HepG2 (cell line): Measurements from ENCODE around the gene IFRD1. TPM values are rescaled to one million over a fixed set of nuclear protein-coding genes. Genes with fewer than 3 reads are reported as not detected.

ENCODE experiments used
- AKAP8 ChIP-seq: sonication (generic); formaldehyde crosslinking; IDR thresholded peaks from 2 replicates; pipeline ENCODE4 v1.5.1; 2020; ENCODE audit warnings: mild to moderate bottlenecking, missing genetic modification reagents
- DRAP1 ChIP-seq: IDR thresholded peaks from 2 replicates; pipeline ENCODE4 v1.6.1; 2016; ENCODE audit warnings: missing genetic modification reagents, missing compliant biosample characterization
- EP300 ChIP-seq, 3 experiments: sonication (generic) in 1 of 3; formaldehyde crosslinking in 1 of 3; IDR thresholded peaks; 2 replicates each; pipeline versions ENCODE4 v1.5.1 to v1.6.1; 2011 to 2020; ENCODE audit warnings: low read depth in 2 of 3, low read length in 2 of 3, borderline replicate concordance in 1 of 3, improper control_type of control experiment in 1 of 3, mild to moderate bottlenecking in 1 of 3, missing genetic modification reagents in 1 of 3, moderate library complexity in 1 of 3
- HCFC1 ChIP-seq: fragments of 150-350 bp; IDR thresholded peaks from 2 replicates; pipeline ENCODE4 v1.6.1; 2014; ENCODE audit warnings: low read depth, low read length
- ISX ChIP-seq: sonication (generic); formaldehyde crosslinking; conservative IDR thresholded peaks from 2 replicates; pipeline ENCODE4 v1.5.0; 2020; ENCODE audit warnings: missing genetic modification reagents
- KMT2A ChIP-seq: sonication (generic); formaldehyde crosslinking; IDR thresholded peaks from 2 replicates; pipeline ENCODE4 v1.4.0; 2020; ENCODE audit warnings: missing genetic modification reagents
- SPEN ChIP-seq: sonication (generic); formaldehyde crosslinking; IDR thresholded peaks from 2 replicates; pipeline ENCODE4 v1.5.1; 2020; ENCODE audit warnings: low read depth, mild to moderate bottlenecking, missing genetic modification reagents
- TOPORS ChIP-seq: sonication (generic); formaldehyde crosslinking; IDR thresholded peaks from 2 replicates; pipeline ENCODE4 v1.8.0; 2023; ENCODE audit warnings: mild to moderate bottlenecking, missing genetic modification reagents
- U2AF1 ChIP-seq: fragments of 200-400 bp; formaldehyde crosslinking; optimal IDR thresholded peaks from 2 replicates; pipeline ENCODE3; 2017; ENCODE audit warnings: mild to moderate bottlenecking, low read depth, low read length
- YY1 ChIP-seq: IDR thresholded peaks from 2 replicates; pipeline ENCODE4 v1.6.1; 2011; ENCODE audit warnings: low read length, low read depth, moderate library complexity, mild to moderate bottlenecking; ENCODE audit not compliant: insufficient read depth, insufficient replicate concordance
- ZIK1 ChIP-seq: sonication (generic); formaldehyde crosslinking; IDR thresholded peaks from 2 replicates; pipeline ENCODE4 v1.5.0; 2020; ENCODE audit warnings: mild to moderate bottlenecking, low read depth, missing genetic modification reagents, borderline replicate concordance
- ZMYM4 ChIP-seq: sonication (generic); formaldehyde crosslinking; IDR thresholded peaks from 2 replicates; pipeline ENCODE4 v1.8.1; 2023; ENCODE audit warnings: mild to moderate bottlenecking, missing genetic modification reagents
- ZNF251 ChIP-seq: sonication (generic); formaldehyde crosslinking; IDR thresholded peaks from 2 replicates; pipeline ENCODE4 v1.9.0; 2021; ENCODE audit warnings: mild to moderate bottlenecking, missing genetic modification reagents
- ZNF318 ChIP-seq: sonication (generic); formaldehyde crosslinking; IDR thresholded peaks from 2 replicates; pipeline ENCODE4 v1.4.0; 2020; ENCODE audit warnings: mild to moderate bottlenecking, missing genetic modification reagents
- ZNF331 ChIP-seq: sonication (generic); formaldehyde crosslinking; IDR thresholded peaks from 2 replicates; pipeline ENCODE4 v1.4.0; 2020; ENCODE audit warnings: missing genetic modification reagents
- ZNF451 ChIP-seq: sonication (generic); formaldehyde crosslinking; IDR thresholded peaks from 2 replicates; pipeline ENCODE4 v1.5.0; 2020; ENCODE audit warnings: mild to moderate bottlenecking, missing genetic modification reagents
- ZNF460 ChIP-seq: sonication (generic); formaldehyde crosslinking; IDR thresholded peaks from 2 replicates; pipeline ENCODE4 v1.5.1; 2020; ENCODE audit warnings: missing genetic modification reagents, mild to moderate bottlenecking, borderline replicate concordance
- ZNF546 ChIP-seq: sonication (generic); formaldehyde crosslinking; conservative IDR thresholded peaks from 2 replicates; pipeline ENCODE4 v1.8.1; 2023; ENCODE audit warnings: mild to moderate bottlenecking, missing genetic modification reagents
- ZNF549 ChIP-seq: sonication (generic); formaldehyde crosslinking; IDR thresholded peaks from 2 replicates; pipeline ENCODE4 v1.5.0; 2020; ENCODE audit warnings: missing genetic modification reagents
- ZNF841 ChIP-seq: sonication (generic); formaldehyde crosslinking; IDR thresholded peaks from 2 replicates; pipeline ENCODE4 v1.8.1; 2023; ENCODE audit warnings: missing genetic modification reagents, borderline replicate concordance
- polyA plus RNA-seq, 8 experiments: library from polyadenylated mRNA; depleted of rRNA in 3 of 8; stranded (reverse) in 7 of 8; unstranded in 1 of 8; fragments of >200 nt; fragmentation: Illumina TruSeq in 4 of 8; extraction: Trizol in 4 of 8; gene quantifications; 2 replicates each; pipeline versions ENCODE4 v1.2.1 to v1.2.3, GENCODE V29; 2011 to 2016; ENCODE audit warnings: low read depth in 4 of 8, missing spikeins in 1 of 8, mixed read lengths in 1 of 8; ENCODE audit not compliant: insufficient read depth in 1 of 8
- total RNA-seq, 5 experiments: library from RNA; depleted of rRNA; stranded (reverse); fragments of >200 nt; fragmentation: Illumina TruSeq; extraction: Trizol; gene quantifications; 2 replicates each; pipeline ENCODE4 v1.2.3, GENCODE V29; 2016; ENCODE audit warnings: low read depth in 1 of 5

Gene IFRD1
- total and polyA plus RNA-seq, 2 of the 13 experiments (the other 11 are each of a cell fraction or from before 2014, with no cell fraction given): 50.9 to 55.5 TPM

GRCh38 chr7:112450807-112451761 lies 824 bp downstream of the IFRD1 start (continued):
- no peak for TF ChIP-seq ZNF318
- no peak; the same call in 1 of the 2 replicates for TF ChIP-seq TOPORS (CRISPR knock-in tag)
- no peak for TF ChIP-seq ZNF331
- TF ChIP-seq ZNF251 (CRISPR knock-in tag): no peak; the same call in 1 of the 2 replicates
- peak; percentile 75 for TF ChIP-seq ZNF451 (CRISPR knock-in tag)
- TF ChIP-seq HCFC1: peak; percentile 95
- TF ChIP-seq ZNF549 (CRISPR knock-in tag): no peak
- TF ChIP-seq AKAP8 (CRISPR knock-in tag): peak; percentile 79; the same call in 1 of the 2 replicates
- peak; percentile 70 for TF ChIP-seq YY1
- peak; percentile 87 for TF ChIP-seq SPEN
- TF ChIP-seq KMT2A (CRISPR knock-in tag): peak; percentile 71; the same call in 1 of the 2 replicates
- TF ChIP-seq U2AF1: no peak
- TF ChIP-seq ZNF460 (CRISPR knock-in tag): no peak
- TF ChIP-seq ZNF841 (CRISPR knock-in tag): no peak
- 0 out of 4 replicates have a peak, but pooled peaks of 1 of the 2 experiments have one; percentile 6 for TF ChIP-seq EP300 (IDR thresholded peaks at IDR 0.05; ENCODE audit: low read depth in 2 of 2, low read length in 2 of 2)
- TF ChIP-seq EP300 (CRISPR knock-in tag; IDR thresholded peaks at IDR 0.05; ENCODE audit: borderline replicate concordance): no peak; the same call in 1 of the 2 replicates
- TF ChIP-seq DRAP1: no peak; the same call in 1 of the 2 replicates
- TF ChIP-seq ISX (CRISPR knock-in tag): 0 out of 2 replicates have a peak, but pooled peaks have one; percentile 38
- TF ChIP-seq ZIK1: peak; percentile 34
- TF ChIP-seq ZMYM4: no peak; the same call in 1 of the 2 replicates
- TF ChIP-seq ZNF546 (CRISPR knock-in tag): peak; percentile 28; the same call in 1 of the 2 replicates
